ENCODE measurements around the gene CENPF. TPM values are rescaled to one million over a fixed set of nuclear protein-coding genes. Genes with fewer than 3 reads are reported as not detected.
"Not testable (repeated sequence)": the region's sequence is repeated elsewhere in the genome, so short reads cannot be mapped to it uniquely, and the experiment has no call there.

The CENPF gene
- total RNA-seq, 3 donors from 2014 or later: 3.5 to 4.6 (median 3.5) TPM

DNA sequence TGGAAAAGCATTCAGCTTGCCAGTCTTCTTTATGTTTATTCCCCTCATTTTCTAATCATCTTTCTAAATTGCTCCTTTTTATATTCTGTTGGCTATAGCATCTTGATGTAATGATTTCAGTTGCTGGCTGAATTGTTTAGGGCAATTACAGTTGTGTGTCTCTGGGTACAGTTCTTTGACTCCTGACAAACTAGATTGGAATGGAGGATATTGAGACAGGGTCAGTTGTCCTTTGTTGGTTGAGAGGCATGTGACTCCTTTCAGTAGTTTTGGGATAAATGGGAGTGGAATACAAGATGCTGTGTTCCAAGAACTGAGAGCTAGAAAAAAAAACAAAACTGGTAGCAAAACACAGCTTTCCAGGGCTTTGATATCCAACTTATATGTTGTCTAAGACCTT lies 1.5 kb downstream of the CENPF start:
- no peaks in the 10 kb centered on the region for H3K36me3 Mint-ChIP-seq (ENCODE audit: insufficient read depth)
- ATAC-seq (no peak), DNase-seq (no peak)
- H3K9me3 Mint-ChIP-seq: peaks cover under 1% of the 10 kb centered on the region
- peaks cover 12% of the 10 kb centered on the region for H3K4me1 Mint-ChIP-seq (ENCODE audit: low read depth)
- no peaks in the 10 kb centered on the region for H3K27me3 Mint-ChIP-seq (ENCODE audit: low read depth)
- peak overlapping the region; percentile 93 for H3K4me3 Mint-ChIP-seq

DNA sequence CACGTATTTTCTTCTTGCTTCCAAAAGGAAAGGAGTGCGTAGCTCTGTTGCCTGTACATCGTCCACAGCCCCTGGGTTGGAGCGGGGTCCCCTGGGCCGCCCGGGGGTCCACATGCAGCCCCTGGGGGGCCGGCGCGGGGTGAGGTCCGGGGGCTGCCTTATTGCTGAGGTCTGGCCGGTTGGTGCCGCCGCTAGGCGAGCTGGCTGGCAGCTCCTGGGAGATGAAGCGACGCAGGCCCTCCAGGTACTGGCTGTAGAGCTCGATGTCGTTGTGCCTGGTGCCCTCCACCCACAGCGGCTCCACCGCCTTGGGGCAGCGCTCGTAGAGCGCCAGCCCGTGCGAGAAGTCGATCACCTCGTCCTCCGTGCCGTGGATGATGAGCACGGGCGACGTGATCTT lies 2.5 kb downstream of the CENPF start:
- H3K9me3 Mint-ChIP-seq; H3K27me3 Mint-ChIP-seq (ENCODE audit: low read depth); ATAC-seq; H3K4me3 Mint-ChIP-seq; H3K36me3 Mint-ChIP-seq (ENCODE audit: insufficient read depth); DNase-seq: not testable (repeated sequence)
- H3K4me1 Mint-ChIP-seq (ENCODE audit: low read depth): peaks cover 12% of the 10 kb centered on the region

DNA sequence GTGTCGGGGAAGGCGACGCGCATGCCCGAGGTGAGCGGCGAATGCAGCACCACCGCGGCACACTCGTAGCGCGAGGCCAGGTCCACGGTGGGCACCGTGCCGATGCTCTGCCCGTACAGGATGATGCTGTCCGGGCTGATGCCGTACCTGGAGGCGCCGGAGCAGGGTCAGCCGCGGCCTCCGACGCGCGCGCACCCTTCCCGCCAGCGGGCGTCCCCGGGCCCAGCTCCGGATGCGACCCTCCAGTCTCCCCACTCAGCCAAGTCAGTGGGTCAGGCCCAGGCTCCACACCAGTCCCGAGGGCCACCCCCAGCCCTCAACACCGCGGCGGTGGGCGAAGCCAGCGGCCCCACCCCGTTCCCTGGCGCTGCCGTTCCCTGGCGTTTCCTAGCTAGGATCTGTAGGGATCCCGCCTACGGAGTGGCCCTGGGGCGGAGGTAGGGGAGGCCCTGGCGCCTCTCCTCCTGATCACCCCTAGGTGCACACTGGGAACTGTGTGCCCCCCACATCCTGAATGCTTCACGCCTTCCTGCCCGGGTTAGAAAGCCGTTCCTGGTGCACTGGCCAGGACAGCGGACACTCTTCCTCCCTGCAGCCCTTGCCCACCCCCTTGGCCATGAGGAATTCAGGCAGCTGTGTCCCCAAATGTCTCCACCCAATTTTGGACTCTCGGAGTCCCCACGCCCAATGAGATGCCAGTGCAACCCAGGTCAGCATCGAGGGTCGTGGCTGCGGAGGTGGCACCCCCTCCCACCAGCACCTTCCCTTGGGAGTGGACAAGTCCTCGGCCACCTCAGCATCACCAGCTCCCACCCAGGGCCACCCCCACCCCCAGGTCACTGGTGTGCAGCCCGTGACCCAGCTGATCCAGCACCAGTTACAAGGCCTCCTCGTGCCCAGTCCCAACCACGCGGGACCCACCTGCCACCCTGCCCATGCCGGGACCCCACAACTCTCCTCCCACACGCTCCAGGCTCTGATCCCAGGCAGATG lies 3.2 kb downstream of the CENPF start:
- not testable (repeated sequence) for H3K9me3 Mint-ChIP-seq; DNase-seq; ATAC-seq; H3K4me3 Mint-ChIP-seq; H3K36me3 Mint-ChIP-seq (ENCODE audit: insufficient read depth); H3K27me3 Mint-ChIP-seq (ENCODE audit: low read depth)
- H3K4me1 Mint-ChIP-seq (ENCODE audit: low read depth): peaks cover 12% of the 10 kb centered on the region

DNA sequence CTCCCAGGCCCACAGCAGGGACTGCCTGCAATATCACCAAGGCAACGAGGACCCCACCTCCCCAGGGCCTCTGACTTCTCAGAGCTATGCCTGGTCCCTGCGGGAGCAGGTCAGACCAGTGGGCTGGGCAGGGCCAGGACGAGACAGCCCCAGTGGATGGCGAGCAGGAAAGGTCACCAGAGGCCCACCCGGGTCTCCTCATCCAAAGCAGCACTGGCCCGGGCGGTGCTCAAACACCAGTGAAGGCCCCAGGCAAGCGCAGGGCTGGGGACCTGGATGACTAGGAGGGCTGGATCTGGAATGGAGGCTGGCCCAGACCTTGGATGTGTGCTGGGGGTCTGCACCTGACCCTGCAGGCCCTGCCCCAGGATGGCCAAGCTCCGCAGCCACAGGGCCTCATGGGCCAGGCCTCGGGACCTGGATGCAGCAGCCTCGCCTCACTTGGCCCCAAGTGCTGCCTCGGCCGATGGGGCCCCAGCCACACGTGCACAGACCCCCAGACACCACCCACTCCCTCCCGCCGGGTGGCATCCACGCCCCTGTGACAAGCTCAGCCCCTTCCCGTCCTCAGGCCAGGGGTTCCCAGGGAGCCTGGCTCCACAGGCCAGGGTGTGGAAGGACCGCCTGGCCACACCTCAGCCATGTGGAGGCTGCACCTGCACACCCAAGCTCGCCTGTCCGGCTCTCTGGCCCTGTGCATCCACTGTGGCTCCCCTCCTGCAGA lies 4.7 kb downstream of the CENPF start:
- not testable (repeated sequence) for H3K27me3 Mint-ChIP-seq (ENCODE audit: low read depth); H3K9me3 Mint-ChIP-seq; ATAC-seq; H3K4me1 Mint-ChIP-seq (ENCODE audit: low read depth); H3K36me3 Mint-ChIP-seq (ENCODE audit: insufficient read depth); H3K4me3 Mint-ChIP-seq; DNase-seq

DNA sequence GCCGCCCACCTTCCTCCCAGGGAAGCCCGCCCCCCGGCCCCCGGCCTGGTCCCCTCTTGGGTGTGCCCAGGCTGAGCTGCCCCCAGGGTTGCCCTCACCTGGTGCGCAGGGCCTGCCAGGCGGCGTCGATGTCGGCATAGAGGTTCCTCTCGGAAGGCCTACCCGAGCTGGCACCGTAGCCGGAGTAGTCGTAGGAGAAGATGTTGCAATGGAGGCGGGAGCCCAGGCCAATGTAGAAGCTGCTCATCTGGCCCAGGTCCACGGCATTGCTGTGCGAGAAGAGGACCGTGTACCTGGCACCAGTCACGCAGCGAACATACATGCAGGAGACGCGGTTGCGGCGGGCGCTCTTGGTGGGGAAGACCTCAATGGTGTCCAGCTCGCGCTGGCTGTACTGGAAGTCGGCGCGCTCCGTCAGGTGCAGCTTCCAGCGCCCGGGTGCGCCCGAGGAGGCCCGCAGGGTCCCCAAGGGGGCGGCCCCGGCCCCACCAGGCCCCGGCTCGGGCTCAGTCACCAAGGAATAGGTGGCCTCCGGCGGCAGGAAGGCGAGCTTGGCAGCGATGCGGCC lies 5.3 kb downstream of the CENPF start:
- H3K9me3 Mint-ChIP-seq; ATAC-seq; H3K36me3 Mint-ChIP-seq (ENCODE audit: insufficient read depth): not testable (repeated sequence)

DNA sequence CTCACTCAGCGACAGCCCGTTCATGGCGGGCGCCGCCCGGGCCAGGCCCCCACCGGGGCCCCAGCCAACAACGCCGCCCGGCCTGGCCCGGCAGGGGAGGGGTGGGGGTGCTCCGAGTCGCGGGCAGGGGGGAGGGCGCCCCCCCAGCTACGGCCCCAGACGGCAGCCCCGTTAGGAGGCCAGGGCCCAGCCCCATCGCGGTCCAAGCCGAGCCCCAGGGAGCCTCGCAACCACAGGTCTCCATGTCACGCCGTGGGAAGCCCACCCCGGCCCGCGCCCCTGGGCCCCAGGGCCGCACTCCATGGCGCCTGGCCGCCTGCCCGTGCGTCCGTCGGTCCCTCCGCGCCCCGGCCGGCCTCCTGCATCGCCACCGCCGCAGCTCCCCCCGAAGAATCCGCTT lies 5.8 kb downstream of the CENPF start:
- not testable (repeated sequence) for H3K4me3 Mint-ChIP-seq; H3K36me3 Mint-ChIP-seq (ENCODE audit: insufficient read depth); H3K4me1 Mint-ChIP-seq (ENCODE audit: low read depth); H3K27me3 Mint-ChIP-seq (ENCODE audit: low read depth); DNase-seq; ATAC-seq; H3K9me3 Mint-ChIP-seq

More for the DNA sequence above, 5.3 kb downstream of the CENPF start:
- H3K4me1 Mint-ChIP-seq (ENCODE audit: low read depth); H3K27me3 Mint-ChIP-seq (ENCODE audit: low read depth); DNase-seq; H3K4me3 Mint-ChIP-seq: not testable (repeated sequence)

DNA sequence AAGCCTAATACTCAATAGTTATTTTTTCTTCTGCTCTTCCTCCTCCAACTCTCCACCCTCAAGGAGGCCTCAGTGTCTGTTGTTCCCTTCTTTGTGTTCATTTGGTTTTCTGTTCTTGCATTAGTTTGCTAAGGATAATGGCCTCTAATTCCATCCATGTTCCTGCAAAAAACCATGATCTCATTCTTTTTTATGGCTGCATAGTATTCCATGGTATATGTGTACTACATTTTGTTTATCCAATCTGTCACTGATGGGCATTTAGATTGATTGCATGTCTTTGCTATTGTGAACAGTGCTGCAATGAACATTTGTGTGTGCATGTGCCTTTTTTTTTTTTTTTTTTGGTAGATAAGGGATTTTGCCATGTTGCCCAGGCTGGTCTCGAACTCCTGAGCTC lies 6.7 kb downstream of the CENPF start:
- DNase-seq: no peak
- H3K27me3 Mint-ChIP-seq (ENCODE audit: low read depth): no peaks in the 10 kb centered on the region
- no peak for ATAC-seq
- H3K4me3 Mint-ChIP-seq: no peak overlapping the region
- H3K4me1 Mint-ChIP-seq (ENCODE audit: low read depth): peaks cover 2% of the 10 kb centered on the region
- H3K9me3 Mint-ChIP-seq: peaks cover 3% of the 10 kb centered on the region
- H3K36me3 Mint-ChIP-seq (ENCODE audit: insufficient read depth): no peaks in the 10 kb centered on the region

DNA sequence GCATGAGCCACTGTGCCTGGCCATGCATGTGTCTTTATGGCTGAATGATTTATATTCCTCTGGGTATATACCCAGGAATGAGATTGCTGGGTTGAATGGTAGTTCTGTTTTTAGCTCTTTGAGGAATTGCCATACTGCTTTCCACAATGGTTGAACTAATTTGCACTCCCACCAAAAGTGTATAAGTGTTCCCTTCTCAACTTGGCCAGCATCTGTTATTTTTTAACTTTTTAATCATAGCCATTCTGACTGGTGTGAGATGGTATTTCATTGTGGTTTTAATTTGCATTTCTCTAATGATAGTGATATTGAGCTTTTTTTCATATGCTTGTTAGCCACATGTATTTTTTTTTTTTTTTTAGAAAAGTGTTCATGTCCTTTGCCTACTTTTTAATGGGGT lies 7.1 kb downstream of the CENPF start:
- not testable (repeated sequence) for H3K4me3 Mint-ChIP-seq; H3K27me3 Mint-ChIP-seq (ENCODE audit: low read depth); H3K9me3 Mint-ChIP-seq; H3K4me1 Mint-ChIP-seq (ENCODE audit: low read depth); H3K36me3 Mint-ChIP-seq (ENCODE audit: insufficient read depth); ATAC-seq; DNase-seq

DNA sequence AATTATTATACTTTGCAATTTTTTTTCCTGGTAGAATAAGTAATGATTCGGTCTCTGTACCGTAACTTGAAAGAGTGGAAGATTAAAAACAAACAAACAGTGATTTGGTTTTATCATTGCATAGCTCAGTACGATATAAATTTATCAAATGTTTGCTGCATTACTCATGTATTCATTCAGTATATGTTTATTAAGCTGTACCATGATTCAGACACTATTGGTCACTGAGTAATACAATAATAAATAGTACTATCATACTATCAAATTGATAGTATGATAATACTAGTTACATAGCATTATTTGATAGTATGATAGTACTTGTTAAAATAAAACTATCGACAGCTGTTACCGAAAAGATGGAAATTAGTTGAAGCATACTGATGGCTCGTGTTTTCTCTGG lies 12.1 kb downstream of the CENPF start:
- ATAC-seq (no peak), DNase-seq (no peak)
- no peaks in the 10 kb centered on the region for H3K9me3 Mint-ChIP-seq
- H3K4me1 Mint-ChIP-seq (ENCODE audit: low read depth): peaks cover 19% of the 10 kb centered on the region
- peak overlapping the region; percentile 20 for H3K4me3 Mint-ChIP-seq
- no peaks in the 10 kb centered on the region for H3K36me3 Mint-ChIP-seq (ENCODE audit: insufficient read depth)
- H3K27me3 Mint-ChIP-seq (ENCODE audit: low read depth): no peaks in the 10 kb centered on the region

DNA sequence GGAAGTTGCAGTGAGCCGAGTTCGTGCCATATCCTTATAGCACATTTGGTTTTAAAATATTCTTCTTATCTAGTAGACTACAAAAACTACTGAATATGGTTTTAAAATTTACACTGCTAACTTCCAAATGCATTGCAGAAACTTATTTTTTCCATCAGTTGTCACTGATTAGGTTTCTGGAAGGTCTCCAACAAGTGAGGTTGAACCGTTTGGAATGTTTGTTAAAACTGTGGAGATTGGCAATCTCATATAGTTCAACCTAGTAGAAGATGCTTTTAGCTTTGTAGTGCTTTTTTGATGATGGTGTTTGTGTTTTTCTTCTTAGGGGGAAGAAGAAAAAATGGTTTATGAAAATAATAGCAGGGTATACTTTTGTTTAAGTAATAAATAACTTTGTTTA lies 12.9 kb downstream of the CENPF start:
- Mint-ChIP-seq H3K36me3 (ENCODE audit: insufficient read depth) (no peaks in the 10 kb centered on the region), H3K9me3 (no peaks in the 10 kb centered on the region)

DNA sequence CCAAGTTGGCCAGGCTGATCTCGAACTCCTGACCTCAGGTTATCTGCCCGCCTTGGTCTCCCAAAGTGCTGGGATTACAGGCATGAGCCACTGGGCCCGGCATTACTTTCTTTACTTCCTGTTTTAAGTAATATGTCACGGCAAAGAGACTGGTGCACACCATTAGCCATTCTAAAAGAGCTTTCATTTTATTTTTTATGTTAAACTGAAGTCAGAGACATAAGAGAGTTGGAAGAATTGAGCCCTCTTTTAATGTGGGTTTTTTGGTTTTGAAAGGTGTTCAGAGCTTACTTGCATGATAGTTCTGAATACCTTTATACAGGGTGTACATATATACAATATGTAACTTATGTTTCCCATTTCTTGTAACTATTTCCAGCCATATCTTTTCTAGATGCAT lies 14.3 kb downstream of the CENPF start:
- ATAC-seq (no peak), DNase-seq (no peak)
- H3K27me3 Mint-ChIP-seq (ENCODE audit: low read depth): no peaks in the 10 kb centered on the region
- no peaks in the 10 kb centered on the region for H3K9me3 Mint-ChIP-seq
- no peak overlapping the region for H3K4me3 Mint-ChIP-seq
- H3K36me3 Mint-ChIP-seq (ENCODE audit: insufficient read depth): peaks cover 3% of the 10 kb centered on the region
- H3K4me1 Mint-ChIP-seq (ENCODE audit: low read depth): peaks cover 19% of the 10 kb centered on the region

More for the DNA sequence above, 12.9 kb downstream of the CENPF start:
- H3K4me3 Mint-ChIP-seq: no peak overlapping the region
- no peak for DNase-seq
- H3K27me3 Mint-ChIP-seq (ENCODE audit: low read depth): no peaks in the 10 kb centered on the region
- no peak for ATAC-seq
- peaks cover 19% of the 10 kb centered on the region for H3K4me1 Mint-ChIP-seq (ENCODE audit: low read depth)

DNA sequence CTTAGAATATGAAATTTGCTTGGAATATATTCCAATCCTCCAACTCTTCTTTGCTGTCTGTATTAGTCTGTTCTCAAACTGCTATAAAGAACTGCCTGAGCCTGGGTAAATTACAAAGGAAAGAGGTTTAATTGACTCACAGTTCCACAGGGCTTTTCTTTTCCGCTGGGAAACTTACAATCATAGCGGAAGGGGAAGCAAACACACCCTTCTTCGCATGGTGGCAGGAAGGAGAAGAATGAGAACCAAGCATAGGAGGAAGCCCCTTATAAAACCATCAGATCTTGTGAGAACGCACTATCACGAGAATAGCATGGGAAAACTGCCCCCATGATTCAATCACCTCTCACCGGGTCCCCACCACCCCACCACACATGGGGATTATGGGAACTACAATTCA lies 14.8 kb downstream of the CENPF start:
- no peaks in the 10 kb centered on the region for H3K27me3 Mint-ChIP-seq (ENCODE audit: low read depth)
- peaks cover 3% of the 10 kb centered on the region for H3K36me3 Mint-ChIP-seq (ENCODE audit: insufficient read depth)
- ATAC-seq: no peak
- no peak for DNase-seq
- H3K4me1 Mint-ChIP-seq (ENCODE audit: low read depth): peaks cover 19% of the 10 kb centered on the region
- no peaks in the 10 kb centered on the region for H3K9me3 Mint-ChIP-seq
- no peak overlapping the region for H3K4me3 Mint-ChIP-seq

DNA sequence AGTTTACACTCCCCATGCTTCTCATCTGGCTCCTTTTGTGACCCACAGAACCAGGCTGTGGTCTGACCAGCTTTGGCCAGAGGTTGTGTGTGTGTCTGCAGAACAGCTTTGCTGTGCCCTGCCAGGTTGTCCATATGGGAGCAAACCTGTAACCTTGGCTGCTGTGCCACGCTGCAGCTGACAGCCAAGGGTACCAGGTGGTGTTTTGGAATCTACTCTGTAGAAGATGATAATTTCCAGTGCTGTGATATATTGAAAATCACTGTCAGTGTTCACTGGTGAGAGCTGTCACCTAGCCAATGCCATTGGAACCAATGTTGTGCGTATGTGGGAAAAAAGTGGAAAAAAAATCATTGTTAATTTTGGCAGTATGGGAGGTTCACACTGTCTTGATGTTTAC lies 18.2 kb downstream of the CENPF start:
- H3K36me3 Mint-ChIP-seq (ENCODE audit: insufficient read depth): peaks cover 3% of the 10 kb centered on the region
- peaks cover 13% of the 10 kb centered on the region for H3K4me1 Mint-ChIP-seq (ENCODE audit: low read depth)
- no peak overlapping the region for H3K4me3 Mint-ChIP-seq
- no peak for DNase-seq
- no peaks in the 10 kb centered on the region for H3K9me3 Mint-ChIP-seq
- ATAC-seq: no peak
- no peaks in the 10 kb centered on the region for H3K27me3 Mint-ChIP-seq (ENCODE audit: low read depth)

DNA sequence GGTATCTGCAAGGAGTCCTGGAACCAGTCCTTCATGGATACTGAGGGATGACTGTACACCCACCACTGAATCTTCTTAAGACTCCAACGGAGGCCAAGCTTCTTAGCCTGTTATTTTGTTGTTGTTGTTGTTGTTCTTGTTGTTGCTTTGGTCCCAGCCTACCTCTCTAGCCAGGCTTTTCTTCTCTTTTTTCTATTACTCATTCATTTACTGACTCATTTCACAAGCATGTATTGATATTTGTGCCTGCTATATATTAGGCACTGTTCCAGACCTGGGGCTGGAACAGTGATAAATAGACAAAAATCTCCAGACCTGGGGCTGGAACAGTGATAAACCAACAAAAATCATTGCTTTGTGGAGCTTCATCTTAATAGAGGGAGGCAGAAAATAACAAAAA lies 20.4 kb downstream of the CENPF start:
- H3K36me3 Mint-ChIP-seq (ENCODE audit: insufficient read depth): peaks cover 3% of the 10 kb centered on the region

More for the DNA sequence above, 20.4 kb downstream of the CENPF start:
- Mint-ChIP-seq H3K9me3 (no peaks in the 10 kb centered on the region), H3K4me1 (ENCODE audit: low read depth) (peaks cover 4% of the 10 kb centered on the region), H3K4me3 (no peak overlapping the region), H3K27me3 (ENCODE audit: low read depth) (no peaks in the 10 kb centered on the region)
- DNase-seq: no peak
- no peak for ATAC-seq

Measured in activated T-cell treated with anti-CD3 and anti-CD28 coated beads, Interleukin-2, amount 50 U/mL, for 4 hours (primary cell).